HG03432 (cell line): Measurements from ENCODE around the gene ZNF512B.
"Not testable (repeated sequence)": the region's sequence is repeated elsewhere in the genome, so short reads cannot be mapped to it uniquely, and the experiment has no call there.

Source experiments
- ATAC-seq: cut with Tn5 transposase; IDR thresholded peaks from one replicate; pipeline ENCODE4 v1.9.1; 2021; ENCODE audit warnings: mild to moderate bottlenecking, moderate library complexity; ENCODE audit not compliant: unreplicated experiment

Gene ZNF512B

GRCh38 chr20:63963784-63964301 lies 5.9 kb downstream of the ZNF512B start:
- ATAC-seq = no peak

GRCh38 chr20:63963348-63963741 lies 6.4 kb downstream of the ZNF512B start:
- ATAC-seq = no peak

- no peak for ATAC-seq
Observed at GRCh38 chr20:63962426-63963347, 7.0 kb downstream of the ZNF512B start.

- no peak for ATAC-seq
Observed at GRCh38 chr20:63961664-63962425, 7.9 kb downstream of the ZNF512B start.

GRCh38 chr20:63960654-63961621 lies 8.8 kb downstream of the ZNF512B start:
- not testable (repeated sequence) for ATAC-seq

GRCh38 chr20:63959699-63960075 lies 10.0 kb downstream of the ZNF512B start:
- no peak for ATAC-seq

- ATAC-seq = no peak
Observed at GRCh38 chr20:63958964-63959698, 10.6 kb downstream of the ZNF512B start.

GRCh38 chr20:63958471-63958870 lies 11.3 kb downstream of the ZNF512B start:
- ATAC-seq = no peak

GRCh38 chr20:63957690-63958441 lies 11.9 kb downstream of the ZNF512B start:
- no peak for ATAC-seq

GRCh38 chr20:63957004-63957689 lies 12.6 kb downstream of the ZNF512B start:
- ATAC-seq = peak; percentile 12

GRCh38 chr20:63956664-63957003 lies 13.1 kb downstream of the ZNF512B start:
- peak; percentile 8 for ATAC-seq

GRCh38 chr20:63955827-63956663 lies 13.7 kb downstream of the ZNF512B start, which contains the start of gene UCKL1:
Gene UCKL1, minus strand, starts transcription at chr20:63956416. Its CDS starts 44 bp downstream, at chr20:63956372.
- peak; percentile 75 for ATAC-seq

GRCh38 chr20:63955281-63955826 lies 14.4 kb downstream of the ZNF512B start:
- peak; percentile 17 for ATAC-seq

GRCh38 chr20:63953764-63954429 lies 15.8 kb downstream of the ZNF512B start:
- ATAC-seq = no peak

GRCh38 chr20:63952769-63953168 lies 17.0 kb downstream of the ZNF512B start:
- no peak for ATAC-seq

GRCh38 chr20:63952210-63952535 lies 17.6 kb downstream of the ZNF512B start:
- ATAC-seq = no peak
